Activated CD4-positive, alpha-beta T cell treated with anti-CD3 and anti-CD28 coated beads for 48 hours (primary cell): ENCODE data around the gene CNGA1.

ENCODE experiments used
- DNase-seq: peaks from one replicate; pipeline ENCODE4 v3.0.0-alpha.2; 2020

Gene CNGA1

GRCh38 chr4:48016141-48017107, at the start of gene CNGA1, which contains the start of gene NIPAL1:
TSS of gene CNGA1 (minus strand) at chr4:48016681. CDS start at chr4:47952689, 63,992 bp downstream.
TSS of gene NIPAL1 (plus strand) at chr4:48016772. CDS start at chr4:48016840, 68 bp downstream.
- DNase-seq = peak; percentile 79

- no peak for DNase-seq
These were observed 49.1 kb upstream of the CNGA1 start for GRCh38 chr4:48065587-48066052.

- DNase-seq = no peak
These were observed 47.9 kb upstream of the CNGA1 start for GRCh38 chr4:48064349-48064748.

GRCh38 chr4:48058617-48059530, 42.4 kb upstream of the CNGA1 start:
- no peak for DNase-seq

GRCh38 chr4:48051078-48051477, 34.6 kb upstream of the CNGA1 start:
- no peak for DNase-seq

GRCh38 chr4:48049483-48049882, 33.0 kb upstream of the CNGA1 start:
- DNase-seq = no peak

- no peak for DNase-seq
These were observed 31.4 kb upstream of the CNGA1 start for GRCh38 chr4:48047896-48048295.

- DNase-seq = peak; percentile 84
These were observed 31.0 kb upstream of the CNGA1 start for GRCh38 chr4:48047421-48047844.

- DNase-seq = peak; percentile 19
These were observed 29.6 kb upstream of the CNGA1 start for GRCh38 chr4:48046059-48046458.

- DNase-seq = no peak
These were observed 27.8 kb upstream of the CNGA1 start for GRCh38 chr4:48044298-48044697.

GRCh38 chr4:48043504-48043903, 27.0 kb upstream of the CNGA1 start:
- DNase-seq = no peak

GRCh38 chr4:48042979-48043461, 26.5 kb upstream of the CNGA1 start:
- no peak for DNase-seq

- peak; percentile 58 for DNase-seq
These were observed 25.2 kb upstream of the CNGA1 start for GRCh38 chr4:48041535-48042137.

- no peak for DNase-seq
These were observed 23.1 kb upstream of the CNGA1 start for GRCh38 chr4:48039561-48039960.

- no peak for DNase-seq
These were observed 22.2 kb upstream of the CNGA1 start for GRCh38 chr4:48038666-48039065.

- no peak for DNase-seq
These were observed 20.6 kb upstream of the CNGA1 start for GRCh38 chr4:48037117-48037462.

- DNase-seq = no peak
These were observed 19.5 kb upstream of the CNGA1 start for GRCh38 chr4:48035952-48036351.

GRCh38 chr4:48033825-48034413, 17.4 kb upstream of the CNGA1 start:
- peak; percentile 77 for DNase-seq

GRCh38 chr4:48033412-48033811, 16.9 kb upstream of the CNGA1 start:
- DNase-seq = no peak

GRCh38 chr4:48032721-48033120, 16.2 kb upstream of the CNGA1 start:
- no peak for DNase-seq

GRCh38 chr4:48031802-48032525, 15.5 kb upstream of the CNGA1 start:
- DNase-seq = no peak

- DNase-seq = no peak
These were observed 14.0 kb upstream of the CNGA1 start for GRCh38 chr4:48030470-48030869.
